G401 (cell line): ENCODE data around the gene MORN5. TPM values are rescaled to one million over a fixed set of nuclear protein-coding genes. Genes with fewer than 3 reads are reported as not detected.
A peak's percentile ranks its signal among the peaks of the same experiment; 100 is the strongest.

Source experiments
- DNase-seq: peaks from one replicate; pipeline ENCODE4 v3.0.0-alpha.2; 2015; ENCODE audit warnings: low spot score
- in situ Hi-C: cut with HindIII; loops from 2 replicates; pipeline ENCODE4 v1.10.0; 2016; ENCODE audit warnings: low sequenced_read_pairs, mixed read lengths
- total RNA-seq: library from RNA; depleted of rRNA; stranded (reverse); fragments of >200 nt; shearing (Covaris generic); gene quantifications from 2 replicates; pipeline ENCODE4 v1.2.3, GENCODE V29; 2014

The MORN5 gene
- total RNA-seq, 1 experiment from 2014 or later = not detected

DNA sequence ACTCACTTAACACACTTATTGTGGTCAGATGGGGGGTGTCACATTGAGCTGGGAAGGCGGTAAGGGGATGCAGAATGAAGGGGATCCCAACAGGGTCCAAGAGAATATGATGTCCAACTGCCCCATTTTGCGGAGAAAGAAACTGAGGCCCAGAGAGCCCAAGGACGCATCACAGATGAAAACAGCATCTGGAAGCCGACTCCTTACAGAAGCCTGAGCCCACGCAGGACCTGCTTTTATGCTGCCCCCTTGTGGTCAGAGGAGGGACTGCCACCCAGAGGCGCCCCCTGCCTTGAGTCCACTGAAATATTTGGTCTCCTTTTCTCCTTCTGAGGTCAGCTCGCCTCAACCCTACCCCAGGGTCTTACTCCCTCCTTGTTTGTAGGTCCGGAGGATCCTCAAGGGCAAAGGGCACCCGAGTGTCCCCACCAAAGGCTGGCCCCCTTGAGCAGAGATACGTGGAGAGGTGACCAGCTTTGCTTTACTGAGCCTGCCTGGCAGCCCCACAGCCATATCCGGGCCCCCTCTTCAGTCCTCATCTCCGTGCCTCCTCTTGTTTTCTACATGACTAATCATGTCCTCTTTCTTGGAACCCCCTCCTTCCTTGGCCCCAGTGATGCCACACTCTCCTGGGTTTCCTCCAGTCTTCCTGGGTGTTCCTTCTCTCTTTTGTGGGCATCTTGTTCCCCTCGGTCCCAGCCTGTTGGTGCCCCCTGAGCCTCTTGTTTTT lies 36.6 kb upstream of the MORN5 start:
- DNase-seq = peak; percentile 59
- in situ Hi-C loops = no loop called here

GRCh38 chr9:122124048-122124447 lies 35.7 kb upstream of the MORN5 start:
- in situ Hi-C loops = no loop called here
- DNase-seq = no peak

GRCh38 chr9:122124528-122124927 lies 35.2 kb upstream of the MORN5 start:
- in situ Hi-C loops = no loop called here
- no peak for DNase-seq

DNA sequence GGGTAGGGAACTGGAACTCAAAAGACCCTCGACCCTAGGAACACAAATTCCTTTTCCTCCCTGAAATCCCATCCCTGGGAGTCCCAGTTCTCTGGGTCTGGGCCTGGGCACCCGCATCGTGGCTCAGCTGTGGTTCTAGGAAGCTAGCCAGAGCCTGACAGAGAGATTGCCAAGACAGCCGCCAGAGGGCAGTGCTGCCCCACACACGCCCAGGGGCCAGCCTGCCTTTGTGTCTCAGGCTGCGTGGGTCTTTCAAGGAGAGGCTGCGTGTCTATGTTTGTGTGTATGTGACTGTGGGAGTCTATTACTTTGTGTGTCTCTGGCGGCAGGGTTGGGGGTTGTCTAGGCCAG lies 34.6 kb upstream of the MORN5 start:
- in situ Hi-C loops = no loop called here
- DNase-seq = peak; percentile 87

- DNase-seq = no peak
- in situ Hi-C loops = no loop called here
These were observed 34.0 kb upstream of the MORN5 start for GRCh38 chr9:122125509-122126330.

GRCh38 chr9:122126331-122127261 lies 33.1 kb upstream of the MORN5 start:
- DNase-seq = peak; percentile 40
- in situ Hi-C loops = no loop called here

DNA sequence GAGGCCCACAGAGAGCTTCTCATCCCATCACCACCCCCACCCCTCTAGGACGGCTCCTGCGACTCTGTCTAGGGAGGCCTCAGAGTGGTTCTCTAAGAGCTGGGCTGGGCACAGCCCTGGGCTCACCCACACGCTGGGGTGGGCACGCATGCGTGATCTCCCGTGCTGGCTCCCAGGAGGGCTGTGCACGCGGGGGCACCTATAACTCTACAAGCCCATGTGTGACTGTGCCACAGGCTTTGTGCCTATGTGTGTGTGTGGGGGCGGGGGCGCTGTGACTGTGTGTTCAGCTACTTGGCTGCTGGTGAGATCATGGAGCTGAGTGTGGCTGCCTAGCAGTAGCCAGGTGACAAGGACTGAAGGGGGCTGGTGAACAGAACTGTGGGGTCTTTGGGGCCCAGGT lies 32.3 kb upstream of the MORN5 start:
- in situ Hi-C loops = no loop called here

GRCh38 chr9:122128007-122128968 lies 31.4 kb upstream of the MORN5 start:
- in situ Hi-C loops = no loop called here
- no peak for DNase-seq

More for the DNA sequence above, 32.3 kb upstream of the MORN5 start:
- no peak for DNase-seq

GRCh38 chr9:122128969-122129343 lies 30.8 kb upstream of the MORN5 start:
- in situ Hi-C loops = no loop called here
- DNase-seq = no peak

DNA sequence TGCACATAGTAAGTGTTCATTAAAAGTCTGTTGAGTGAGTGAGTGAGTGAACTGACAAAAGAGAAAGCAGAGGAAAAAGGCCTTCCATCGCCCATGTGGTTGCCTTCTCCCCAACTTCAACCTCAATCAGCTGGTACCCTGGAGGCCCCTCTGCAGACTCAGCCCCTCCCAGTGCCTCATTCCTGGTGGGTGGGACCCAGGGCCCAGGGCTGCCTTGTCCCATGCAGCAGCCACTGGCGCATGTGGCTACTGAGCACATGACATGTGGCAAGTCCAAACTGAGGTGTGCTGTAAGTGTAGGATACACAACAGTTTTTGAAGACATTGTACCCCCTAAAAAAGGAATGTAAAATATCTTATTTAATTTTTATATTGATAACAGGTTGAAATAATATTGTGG lies 29.7 kb upstream of the MORN5 start:
- in situ Hi-C loops = no loop called here
- no peak for DNase-seq

DNA sequence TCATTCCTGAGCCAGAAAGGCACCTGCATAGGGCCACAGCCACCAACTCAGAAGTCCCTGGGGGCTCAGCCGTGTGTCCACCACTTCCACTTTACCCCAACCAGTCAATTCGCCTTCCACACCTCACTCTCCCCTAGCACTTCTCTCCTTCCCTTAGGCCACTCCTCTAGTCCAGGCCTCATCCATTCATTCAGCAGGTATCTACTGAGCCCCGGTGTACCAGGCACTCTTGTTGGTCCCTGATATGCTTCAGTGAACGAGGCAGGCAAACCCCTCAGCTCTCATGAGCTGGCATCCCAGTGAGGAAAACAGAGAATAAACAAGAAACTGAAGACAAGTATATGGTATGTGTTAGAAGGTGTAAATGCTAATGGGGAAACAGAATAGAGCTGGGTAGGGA lies 28.9 kb upstream of the MORN5 start:
- no peak for DNase-seq
- in situ Hi-C loops = no loop called here

- in situ Hi-C loops = no loop called here
- DNase-seq = peak; percentile 84
These were observed 28.2 kb upstream of the MORN5 start for GRCh38 chr9:122131401-122132001.

- in situ Hi-C loops = no loop called here
- no peak for DNase-seq
These were observed 27.2 kb upstream of the MORN5 start for GRCh38 chr9:122132539-122132938.

- no peak for DNase-seq
- in situ Hi-C loops = no loop called here
These were observed 26.3 kb upstream of the MORN5 start for GRCh38 chr9:122133263-122133983.

DNA sequence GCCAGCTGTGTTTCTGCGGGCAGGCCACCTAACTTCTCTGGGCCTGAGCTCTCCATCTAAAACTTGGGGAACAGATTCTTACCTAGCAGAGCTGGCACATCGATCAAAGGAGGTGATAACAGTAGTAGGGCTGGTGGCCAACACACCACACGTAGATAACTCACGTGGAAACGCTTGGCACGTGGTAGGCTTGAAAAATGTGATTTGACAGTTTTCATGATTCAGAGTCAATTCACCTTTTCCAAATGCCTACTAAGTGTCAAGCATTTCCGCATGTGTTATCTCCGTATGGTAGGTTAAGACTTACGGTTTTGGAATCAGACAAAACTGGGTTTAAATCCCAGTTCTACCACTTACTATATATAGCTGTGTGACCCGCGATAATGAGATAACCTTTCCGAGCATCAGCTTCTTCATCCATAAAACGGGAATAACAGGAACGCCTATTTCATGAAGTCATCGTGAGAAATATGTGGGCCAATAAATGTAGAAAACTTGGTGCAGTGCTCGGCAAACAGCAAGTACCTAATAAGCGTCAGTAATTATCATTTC lies 25.6 kb upstream of the MORN5 start:
- in situ Hi-C loops = no loop called here

DNA sequence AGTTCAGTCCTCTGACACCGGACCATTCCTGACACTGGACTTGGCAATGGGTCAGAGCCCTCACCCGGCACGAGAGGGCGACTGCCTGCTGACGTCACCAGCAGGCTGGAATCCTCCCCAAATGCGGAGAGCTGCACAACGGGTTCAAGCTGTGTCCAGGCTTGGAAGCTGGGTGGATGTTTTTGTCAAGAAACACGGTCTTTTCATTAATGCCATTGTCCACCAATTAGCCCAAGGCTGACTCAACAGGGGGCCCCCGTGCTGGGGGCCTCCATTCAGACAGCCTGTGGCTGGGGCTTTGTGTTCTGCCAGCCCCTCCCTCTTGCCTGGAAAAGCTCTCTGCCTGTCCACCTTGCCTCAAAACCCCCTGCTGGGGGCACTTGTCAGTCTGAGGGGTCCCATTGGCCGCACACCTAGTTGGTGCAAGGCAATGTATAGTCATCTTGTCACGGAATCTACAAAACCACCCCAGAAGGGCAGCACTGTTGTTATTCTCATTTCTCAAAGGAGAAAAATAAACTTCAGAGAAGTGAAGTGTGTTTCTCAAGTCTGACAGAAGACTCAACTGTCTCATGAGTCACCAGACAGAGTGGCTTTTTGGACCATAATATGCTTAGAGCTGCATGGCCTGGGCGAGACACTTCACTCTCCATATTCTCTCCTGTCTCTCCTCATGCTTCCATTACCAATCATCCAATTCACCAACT lies 24.7 kb upstream of the MORN5 start:
- no peak for DNase-seq
- in situ Hi-C loops = no loop called here

More for the DNA sequence above, 25.6 kb upstream of the MORN5 start:
- no peak for DNase-seq

DNA sequence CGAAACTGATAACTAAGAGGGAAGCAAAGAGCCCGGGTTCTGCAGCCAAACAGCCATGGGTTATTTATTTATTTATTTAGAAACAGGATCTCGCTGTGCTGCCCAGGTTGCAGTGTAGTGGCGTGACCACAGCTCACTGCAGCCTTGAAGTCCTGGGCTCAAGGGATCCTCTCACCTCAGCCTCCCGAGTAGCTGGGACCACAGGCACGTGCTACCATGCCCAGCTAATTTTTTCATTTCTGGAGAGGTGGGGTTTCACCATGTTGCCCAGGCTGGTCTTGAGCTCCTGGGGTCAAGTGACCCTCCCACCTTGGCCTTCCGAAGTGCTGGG lies 24.2 kb upstream of the MORN5 start:
- in situ Hi-C loops = no loop called here
- DNase-seq = no peak
